ENCODE results near the gene RIT1. TPM values are rescaled to one million over a fixed set of nuclear protein-coding genes. Genes with fewer than 3 reads are reported as not detected.

The RIT1 gene
- total RNA-seq, 2 donors from 2014 or later: 6.9 to 16.1 TPM

- ATAC-seq: peak; percentile 13
- WGBS, 2 donors: 39 to 43% methylated on average over 12 of the region's 12 CpGs
- Histone ChIP-seq H3K27me3 (no peaks in the 10 kb centered on the region), H3K36me3 (replicated peaks in 1 of 2; ENCODE audit: insufficient read depth in 1 of 2, low read depth in 2 of 2) (no peaks in the 10 kb centered on the region), H3K4me3 (no peak overlapping the region), H3K27ac (peak overlapping the region in 3 of 4 donors; percentile 48 to 84 (median 81)), H3K4me1 (peaks cover 30% of the 10 kb centered on the region), H3K9me3 (no peaks in the 10 kb centered on the region)
- TF ChIP-seq POLR2A (IDR thresholded peaks at IDR 0.05): no peak
- TF ChIP-seq, protein P1, sequence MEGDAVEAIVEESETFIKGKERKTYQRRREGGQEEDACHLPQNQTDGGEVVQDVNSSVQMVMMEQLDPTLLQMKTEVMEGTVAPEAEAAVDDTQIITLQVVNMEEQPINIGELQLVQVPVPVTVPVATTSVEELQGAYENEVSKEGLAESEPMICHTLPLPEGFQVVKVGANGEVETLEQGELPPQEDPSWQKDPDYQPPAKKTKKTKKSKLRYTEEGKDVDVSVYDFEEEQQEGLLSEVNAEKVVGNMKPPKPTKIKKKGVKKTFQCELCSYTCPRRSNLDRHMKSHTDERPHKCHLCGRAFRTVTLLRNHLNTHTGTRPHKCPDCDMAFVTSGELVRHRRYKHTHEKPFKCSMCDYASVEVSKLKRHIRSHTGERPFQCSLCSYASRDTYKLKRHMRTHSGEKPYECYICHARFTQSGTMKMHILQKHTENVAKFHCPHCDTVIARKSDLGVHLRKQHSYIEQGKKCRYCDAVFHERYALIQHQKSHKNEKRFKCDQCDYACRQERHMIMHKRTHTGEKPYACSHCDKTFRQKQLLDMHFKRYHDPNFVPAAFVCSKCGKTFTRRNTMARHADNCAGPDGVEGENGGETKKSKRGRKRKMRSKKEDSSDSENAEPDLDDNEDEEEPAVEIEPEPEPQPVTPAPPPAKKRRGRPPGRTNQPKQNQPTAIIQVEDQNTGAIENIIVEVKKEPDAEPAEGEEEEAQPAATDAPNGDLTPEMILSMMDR (IDR thresholded peaks at IDR 0.05): no peak
- peak in 2 of 4 donors; percentile 14 for DNase-seq
- intact Hi-C loops (cut with DNase I): no loop called here
These were observed 52.3 kb downstream of the RIT1 start for GRCh38 chr1:155858800-155859233.

GRCh38 chr1:155856975-155857930, 53.9 kb downstream of the RIT1 start, which contains the start of gene GON4L:
Gene GON4L (minus strand): TSS chr1:155857214. CDS start chr1:155853780, 3,434 bp downstream.
- H3K4me3 ChIP-seq: peak within 1 kb of the TSS; percentile 32 to 70
- no peaks in the 10 kb centered on the region for H3K27me3 ChIP-seq
- TF ChIP-seq, protein P1 (IDR thresholded peaks at IDR 0.05): no peak
- TF ChIP-seq POLR2A (IDR thresholded peaks at IDR 0.05): peak in 2 of 3 donors; percentile 67 to 75
- ATAC-seq: peak; percentile 78
- WGBS, 2 donors: 14 to 20% methylated on average over 28 to 46 of the region's 46 CpGs
- DNase-seq: peak; percentile 90 to 93 (median 93)
- peaks cover 30% of the 10 kb centered on the region for H3K4me1 ChIP-seq
- intact Hi-C loops (cut with DNase I): no loop called here
- peak within 1 kb of the TSS; percentile 34 to 84 (median 66) for H3K27ac ChIP-seq
- no peaks in the 10 kb centered on the region for H3K9me3 ChIP-seq
- peaks cover 0 to 7% of the 10 kb centered on the region in 2 donors for H3K36me3 ChIP-seq (replicated peaks in 1 of 2; ENCODE audit: insufficient read depth in 1 of 2, low read depth in 2 of 2)

DNA sequence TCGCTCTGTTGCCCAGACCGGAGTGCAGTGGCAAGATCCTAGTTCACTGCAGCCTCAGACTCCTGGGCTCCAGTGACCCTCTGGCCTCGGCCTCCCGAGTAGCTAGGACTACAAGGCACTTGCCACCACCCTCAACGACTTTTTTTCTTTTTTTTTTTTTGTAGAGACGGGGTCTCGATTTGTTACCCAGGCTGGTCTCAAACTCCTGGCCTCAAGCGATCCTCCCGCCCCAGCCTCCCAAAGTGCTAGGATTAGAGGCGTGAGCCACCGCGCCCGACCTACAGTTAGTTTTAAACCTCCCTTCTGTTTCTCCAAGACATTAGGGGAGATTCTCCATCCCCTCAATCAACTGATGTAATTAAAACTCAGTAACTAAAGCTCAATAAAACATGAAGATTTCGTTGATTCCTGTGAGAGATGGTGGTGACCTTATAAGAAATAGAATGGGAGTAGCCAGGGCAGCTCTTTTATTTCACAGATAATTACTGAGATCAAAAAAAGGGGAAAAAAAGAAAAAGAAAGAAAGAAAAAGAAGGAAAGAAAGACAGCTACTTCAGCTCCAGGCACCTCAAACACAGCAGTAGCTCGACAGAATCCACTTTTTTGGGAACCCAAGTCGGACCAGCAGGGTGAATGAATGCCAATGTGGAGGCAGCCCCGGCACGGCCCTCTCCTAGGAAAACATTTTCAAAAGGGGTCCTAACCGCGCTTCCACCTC, 54.7 kb downstream of the RIT1 start:
- H3K36me3 ChIP-seq (replicated peaks in 1 of 2; ENCODE audit: insufficient read depth in 1 of 2, low read depth in 2 of 2): peaks cover 0 to 10% of the 10 kb centered on the region in 2 donors
- ATAC-seq: no peak
- H3K27me3 ChIP-seq: no peaks in the 10 kb centered on the region
- intact Hi-C loops (cut with DNase I): no loop called here
- peaks cover 30% of the 10 kb centered on the region for H3K4me1 ChIP-seq
- H3K9me3 ChIP-seq: no peaks in the 10 kb centered on the region
- WGBS, 2 donors: 41 to 48% methylated on average over 20 of the region's 20 CpGs
- peak overlapping the region; percentile 34 to 84 (median 66) for H3K27ac ChIP-seq
- DNase-seq: no peak
- peak overlapping the region; percentile 32 to 70 for H3K4me3 ChIP-seq
- TF ChIP-seq, protein P1 (IDR thresholded peaks at IDR 0.05): no peak
- TF ChIP-seq POLR2A (IDR thresholded peaks at IDR 0.05): no peak

DNA sequence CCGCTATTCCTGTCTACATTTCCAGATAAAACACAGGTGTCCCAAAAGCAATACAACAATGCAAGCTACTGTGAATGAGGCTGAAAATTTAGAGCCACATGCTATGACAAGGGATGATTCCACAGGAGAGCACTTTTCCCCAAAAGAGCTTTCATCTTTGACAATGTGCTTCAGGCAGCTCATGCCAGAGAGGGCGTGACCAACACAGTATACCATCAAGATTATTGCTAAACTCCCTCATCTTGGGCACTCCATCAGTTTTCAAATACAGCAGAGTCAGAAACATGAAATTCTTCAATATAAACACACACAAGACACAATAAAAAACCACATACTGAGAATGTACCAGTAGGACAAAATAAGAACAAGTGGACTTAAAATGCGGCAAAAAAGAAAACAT, 60.8 kb downstream of the RIT1 start:
- H3K4me3 ChIP-seq: no peak overlapping the region
- TF ChIP-seq POLR2A (IDR thresholded peaks at IDR 0.05): no peak
- TF ChIP-seq, protein P1 (IDR thresholded peaks at IDR 0.05): no peak
- no peaks in the 10 kb centered on the region for H3K27me3 ChIP-seq
- no peak for ATAC-seq
- 72 to 80% methylated on average over 3 of the region's 3 CpGs for WGBS, 2 donors
- DNase-seq: no peak
- peaks cover 0 to 10% of the 10 kb centered on the region in 2 donors for H3K36me3 ChIP-seq (replicated peaks in 1 of 2; ENCODE audit: insufficient read depth in 1 of 2, low read depth in 2 of 2)
- intact Hi-C loops (cut with DNase I): no loop called here
- H3K4me1 ChIP-seq: peaks cover under 1% of the 10 kb centered on the region
- H3K27ac ChIP-seq: no peak overlapping the region
- no peaks in the 10 kb centered on the region for H3K9me3 ChIP-seq
